Thyroid gland (tissue), 4 donors: ENCODE measurements around the gene ANKRD66. TPM values are rescaled to one million over a fixed set of nuclear protein-coding genes. Genes with fewer than 3 reads are reported as not detected.
"Not testable (repeated sequence)": the region's sequence is repeated elsewhere in the genome, so short reads cannot be mapped to it uniquely, and the experiment has no call there.

Source experiments
- DNase-seq, 2 donors: peaks; one replicate each; pipeline ENCODE4 v3.0.0-alpha.2; 2019
- H3K27ac ChIP-seq, 3 donors: fragments of 200-600 bp; sonication (generic); 1 replicate in 2 of 3; 2 replicates in 1 of 3; pipeline ENCODE4 v1.5.1; 2016 to 2019; ENCODE audit warnings: mild to moderate bottlenecking in 1 of 3, moderate library complexity in 1 of 3
- H3K27me3 ChIP-seq: fragments of 200-600 bp; sonication (generic); one replicate; pipeline ENCODE4 v1.5.1; 2019
- H3K36me3 ChIP-seq, 2 donors: fragments of 200-600 bp; sonication (generic); one replicate each; pipeline ENCODE4 v1.5.1; 2016 to 2019
- H3K4me1 ChIP-seq, 2 donors: fragments of 200-600 bp; sonication (generic); one replicate each; pipeline ENCODE4 v1.5.1; 2017 to 2019
- H3K4me3 ChIP-seq, 3 donors: fragments of 200-600 bp; sonication (generic); replicated peaks in 1 of 3; 1 replicate in 2 of 3; 2 replicates in 1 of 3; pipeline ENCODE4 v1.5.1; 2016; ENCODE audit warnings: mild to moderate bottlenecking in 1 of 3
- H3K9me3 ChIP-seq: fragments of 200-600 bp; sonication (generic); one replicate; pipeline ENCODE4 v1.5.1; 2017
- CTCF ChIP-seq, 6 experiments: fragments of 200-600 bp in 3 of 6; fragments of 450-650 bp in 3 of 6; sonication (generic) in 3 of 6; IDR thresholded peaks; one replicate each; pipeline ENCODE4 v1.5.1; 2016 to 2019; ENCODE audit warnings: antibody characterized with exemption in 6 of 6, mild to moderate bottlenecking in 2 of 6, inconsistent platforms in 1 of 6, moderate library complexity in 1 of 6
- POLR2A ChIP-seq, 2 donors: fragments of 450-650 bp; IDR thresholded peaks; one replicate each; pipeline ENCODE4 v1.6.1; 2017; ENCODE audit warnings: antibody characterized with exemption in 2 of 2, mild to moderate bottlenecking in 2 of 2, moderate library complexity in 1 of 2
- WGBS, 2 donors: methylation state at CpG; one replicate each; pipeline ENCODE4 v1.1.5; 2017; 5-methylcytosine and 5-hydroxymethylcytosine counted together
- intact Hi-C: fragments of 100-400 bp; cut with DNase I; formaldehyde crosslinking; loops from one replicate; pipeline ENCODE4 v1.15.1; 2023
- total RNA-seq, 4 donors: library from RNA; depleted of rRNA; stranded (reverse); fragments of >200 nt; gene quantifications; one replicate each; pipeline ENCODE4 v1.2.3, GENCODE V29; 2016

The ANKRD66 gene
- total RNA-seq, 4 donors from 2014 or later: not detected

- no peaks in the 10 kb centered on the region for H3K9me3 ChIP-seq
- WGBS, 2 donors: 92 to 98% methylated on average over 4 of the region's 4 CpGs
- no peak overlapping the region for H3K4me3 ChIP-seq
- no peaks in the 10 kb centered on the region for H3K36me3 ChIP-seq
- DNase-seq: no peak
- no peaks in the 10 kb centered on the region for H3K27me3 ChIP-seq
- H3K27ac ChIP-seq: no peak overlapping the region
- H3K4me1 ChIP-seq: peaks cover 0 to 12% of the 10 kb centered on the region in 2 donors
- no peak for TF ChIP-seq CTCF (IDR thresholded peaks at IDR 0.05)
- TF ChIP-seq POLR2A (IDR thresholded peaks at IDR 0.05): no peak
- intact Hi-C loops: no loop called here
Observed at GRCh38 chr6:46758960-46759753, 12.4 kb downstream of the ANKRD66 start.

- no peak for TF ChIP-seq CTCF (IDR thresholded peaks at IDR 0.05)
- no peak for TF ChIP-seq POLR2A (IDR thresholded peaks at IDR 0.05)
- WGBS, 2 donors: 68 to 74% methylated on average over 3 of the region's 3 CpGs
- Histone ChIP-seq H3K36me3 (no peaks in the 10 kb centered on the region), H3K27me3 (no peaks in the 10 kb centered on the region), H3K9me3 (no peaks in the 10 kb centered on the region), H3K27ac (no peak overlapping the region), H3K4me3 (no peak overlapping the region), H3K4me1 (peaks cover 0 to 12% of the 10 kb centered on the region in 2 donors)
- intact Hi-C loops: no loop called here
- no peak for DNase-seq
Observed at GRCh38 chr6:46760925-46761324, 14.2 kb downstream of the ANKRD66 start.

GRCh38 chr6:46763466-46763865 is 16.7 kb downstream of the ANKRD66 start:
- 76 to 90% methylated on average over 2 of the region's 2 CpGs for WGBS, 2 donors
- Histone ChIP-seq H3K27ac (no peak overlapping the region), H3K4me3 (no peak overlapping the region), H3K4me1 (no peaks in the 10 kb centered on the region), H3K9me3 (no peaks in the 10 kb centered on the region), H3K36me3 (no peaks in the 10 kb centered on the region), H3K27me3 (no peaks in the 10 kb centered on the region)
- intact Hi-C loops: no loop called here
- TF ChIP-seq CTCF (IDR thresholded peaks at IDR 0.05) (no peak), POLR2A (IDR thresholded peaks at IDR 0.05) (no peak)
- DNase-seq: no peak

GRCh38 chr6:46764280-46764679 is 17.5 kb downstream of the ANKRD66 start:
- H3K4me1 ChIP-seq, intact Hi-C loops, H3K4me3 ChIP-seq, H3K27ac ChIP-seq, H3K9me3 ChIP-seq, H3K36me3 ChIP-seq, DNase-seq, H3K27me3 ChIP-seq: not testable (repeated sequence)
- 78 to 79% methylated on average over 10 of the region's 10 CpGs for WGBS, 2 donors

GRCh38 chr6:46764961-46765360 is 18.2 kb downstream of the ANKRD66 start:
- Histone ChIP-seq H3K36me3 (no peaks in the 10 kb centered on the region), H3K4me3 (no peak overlapping the region), H3K4me1 (no peaks in the 10 kb centered on the region), H3K9me3 (no peaks in the 10 kb centered on the region), H3K27ac (no peak overlapping the region), H3K27me3 (no peaks in the 10 kb centered on the region)
- DNase-seq: no peak
- WGBS, 2 donors: 91 to 95% methylated on average over 5 of the region's 5 CpGs
- no peak for TF ChIP-seq POLR2A (IDR thresholded peaks at IDR 0.05)
- TF ChIP-seq CTCF (IDR thresholded peaks at IDR 0.05): no peak
- intact Hi-C loops: no loop called here
